ENCODE results near the gene FUBP3. TPM values are rescaled to one million over a fixed set of nuclear protein-coding genes. Genes with fewer than 3 reads are reported as not detected.

Gene FUBP3
- total and polyA plus RNA-seq, 4 donors: 22.9 to 44.6 (median 35.1) TPM

DNA sequence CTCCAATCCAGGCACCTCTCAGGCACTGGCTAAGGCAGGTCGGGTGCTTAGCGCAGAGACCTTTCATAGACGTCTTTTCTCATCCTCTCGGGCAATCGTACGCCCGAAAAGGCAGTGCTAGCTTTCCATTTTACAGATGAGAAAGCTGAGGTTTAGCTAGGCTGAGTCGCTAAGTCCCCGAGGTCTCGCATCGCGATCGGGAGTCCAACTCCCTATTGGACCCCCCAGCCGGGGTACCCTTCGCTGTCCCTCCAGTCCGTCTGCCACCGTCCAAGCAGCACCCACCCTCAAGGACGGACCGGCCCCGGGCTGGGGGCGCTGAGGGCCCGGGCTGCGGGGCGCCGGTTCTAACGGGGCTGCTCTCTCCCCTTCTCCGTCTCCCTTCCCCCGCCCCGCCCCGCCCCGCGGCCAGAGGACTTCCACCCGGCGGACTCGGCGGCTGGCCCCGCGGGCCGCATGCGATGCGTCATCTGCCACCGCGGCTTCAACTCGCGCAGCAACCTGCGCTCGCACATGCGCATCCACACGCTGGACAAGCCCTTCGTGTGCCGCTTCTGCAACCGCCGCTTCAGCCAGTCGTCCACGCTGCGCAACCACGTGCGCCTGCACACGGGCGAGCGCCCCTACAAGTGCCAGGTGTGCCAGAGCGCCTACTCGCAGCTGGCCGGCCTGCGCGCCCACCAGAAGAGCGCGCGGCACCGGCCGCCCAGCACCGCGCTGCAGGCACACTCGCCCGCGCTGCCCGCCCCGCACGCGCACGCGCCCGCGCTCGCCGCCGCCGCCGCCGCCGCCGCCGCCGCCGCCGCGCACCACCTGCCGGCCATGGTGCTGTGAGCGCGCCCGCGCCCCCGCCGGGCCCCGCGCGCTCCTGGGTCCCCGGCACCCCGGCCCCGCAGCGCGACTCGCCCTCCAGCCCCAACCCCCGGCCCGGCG lies 101.7 kb downstream of the FUBP3 start:
- ATAC-seq (ENCODE audit: insufficient read depth, low FRiP score): peak; percentile 70
- Histone ChIP-seq H3K4me1 (ENCODE audit: control insufficient read depth in 5 of 5, insufficient read depth in 5 of 5, low read length in 5 of 5) (peaks cover 0 to 8% (median 0%) of the 10 kb centered on the region in 5 donors), H3K9ac (ENCODE audit: insufficient read depth in 1 of 2, low read length in 2 of 2) (no peak overlapping the region), H3K36me3 (ENCODE audit: control insufficient read depth in 4 of 4, insufficient read depth in 4 of 4, low read length in 4 of 4) (no peaks in the 10 kb centered on the region), H3K9me3 (ENCODE audit: control insufficient read depth in 4 of 4, insufficient read depth in 3 of 4, low read length in 3 of 4) (peaks cover 0 to 5% (median 0%) of the 10 kb centered on the region in 4 donors), H3K27me3 (ENCODE audit: control insufficient read depth in 3 of 3, insufficient read depth in 3 of 3, low read length in 2 of 3) (peaks cover 0 to 31% (median 11%) of the 10 kb centered on the region in 3 donors), H3K27ac (ENCODE audit: low read depth in 1 of 2, low read length in 1 of 2) (no peak overlapping the region), H3K4me3 (peak overlapping the region; percentile 45)
- WGBS, 2 donors: 2 to 5% methylated on average over 65 to 116 of the region's 116 CpGs
- no peak for TF ChIP-seq CTCF (IDR thresholded peaks at IDR 0.05; ENCODE audit: control extremely low read depth, extremely low read depth)
- DNase-seq: peak; percentile 50 to 73 (median 62)

GRCh38 chr9:130681769-130682420 lies 102.5 kb downstream of the FUBP3 start:
- 0 to 1% methylated on average over 32 to 45 of the region's 45 CpGs for WGBS, 2 donors

DNA sequence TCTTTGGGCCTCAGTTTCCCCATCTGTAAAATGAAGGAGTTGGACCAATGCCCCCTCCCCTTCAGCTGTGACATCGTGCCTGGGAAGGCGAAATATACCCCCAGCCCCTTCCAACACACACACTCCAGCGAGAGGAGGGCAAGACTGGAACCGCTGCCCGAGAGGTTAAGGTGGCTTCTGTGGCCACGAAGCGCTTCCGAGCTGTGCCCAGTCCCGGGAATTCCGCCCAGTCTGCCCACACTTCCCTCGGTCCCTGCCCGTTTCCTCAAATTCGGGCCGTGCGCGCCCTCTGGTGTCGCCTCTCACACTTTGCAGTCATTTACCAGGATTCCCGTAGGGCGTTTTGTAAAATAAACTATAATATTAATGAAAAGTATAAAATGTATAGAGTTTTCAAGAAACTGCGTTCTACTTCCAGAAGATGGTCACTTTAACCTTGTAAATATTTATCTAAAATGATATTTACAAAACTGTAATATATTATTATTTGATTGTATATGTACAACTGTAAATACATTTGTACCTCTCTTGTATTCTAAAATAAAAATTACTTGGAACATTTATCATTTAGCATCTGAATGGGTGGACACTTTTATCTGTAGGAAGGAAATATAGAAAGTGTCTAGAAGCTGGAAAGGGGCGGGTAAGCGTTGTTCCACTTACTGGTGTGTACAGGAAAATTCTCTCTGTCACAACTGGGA lies 103.2 kb downstream of the FUBP3 start:
- peak; percentile 74 for TF ChIP-seq CTCF (IDR thresholded peaks at IDR 0.05; ENCODE audit: control extremely low read depth, extremely low read depth)
- Histone ChIP-seq H3K27ac (ENCODE audit: low read depth in 1 of 2, low read length in 1 of 2) (no peak overlapping the region), H3K4me3 (no peak overlapping the region), H3K36me3 (ENCODE audit: control insufficient read depth in 4 of 4, insufficient read depth in 4 of 4, low read length in 4 of 4) (no peaks in the 10 kb centered on the region), H3K9me3 (ENCODE audit: control insufficient read depth in 4 of 4, insufficient read depth in 3 of 4, low read length in 3 of 4) (peaks cover 0 to 5% (median 0%) of the 10 kb centered on the region in 4 donors), H3K9ac (ENCODE audit: insufficient read depth in 1 of 2, low read length in 2 of 2) (no peak overlapping the region), H3K27me3 (ENCODE audit: control insufficient read depth in 3 of 3, insufficient read depth in 3 of 3, low read length in 2 of 3) (peaks cover 0 to 31% (median 11%) of the 10 kb centered on the region in 3 donors), H3K4me1 (ENCODE audit: control insufficient read depth in 5 of 5, insufficient read depth in 5 of 5, low read length in 5 of 5) (peaks cover 0 to 8% (median 0%) of the 10 kb centered on the region in 5 donors)
- WGBS, 2 donors: 4% methylated on average over 22 of the region's 22 CpGs
- ATAC-seq (ENCODE audit: insufficient read depth, low FRiP score) (peak; percentile 73), DNase-seq (peak; percentile 70 to 74 (median 70))

More at GRCh38 chr9:130681769-130682420, 102.5 kb downstream of the FUBP3 start:
- no peak for ATAC-seq (ENCODE audit: insufficient read depth, low FRiP score)
- Histone ChIP-seq H3K27ac (ENCODE audit: low read depth in 1 of 2, low read length in 1 of 2) (no peak overlapping the region), H3K4me1 (ENCODE audit: control insufficient read depth in 5 of 5, insufficient read depth in 5 of 5, low read length in 5 of 5) (peaks cover 0 to 8% (median 0%) of the 10 kb centered on the region in 5 donors), H3K4me3 (peak overlapping the region; percentile 45), H3K9ac (ENCODE audit: insufficient read depth in 1 of 2, low read length in 2 of 2) (no peak overlapping the region), H3K36me3 (ENCODE audit: control insufficient read depth in 4 of 4, insufficient read depth in 4 of 4, low read length in 4 of 4) (no peaks in the 10 kb centered on the region), H3K27me3 (ENCODE audit: control insufficient read depth in 3 of 3, insufficient read depth in 3 of 3, low read length in 2 of 3) (peaks cover 0 to 31% (median 11%) of the 10 kb centered on the region in 3 donors), H3K9me3 (ENCODE audit: control insufficient read depth in 4 of 4, insufficient read depth in 3 of 4, low read length in 3 of 4) (peaks cover 0 to 5% (median 0%) of the 10 kb centered on the region in 4 donors)
- DNase-seq: no peak
- TF ChIP-seq CTCF (IDR thresholded peaks at IDR 0.05; ENCODE audit: control extremely low read depth, extremely low read depth): no peak
